Caki2 (cell line): ENCODE measurements around the gene LVRN. TPM values are rescaled to one million over a fixed set of nuclear protein-coding genes. Genes with fewer than 3 reads are reported as not detected.

ENCODE experiments used
- DNase-seq: peaks from one replicate; pipeline ENCODE4 v3.0.0-alpha.2; 2015; ENCODE audit warnings: low read depth
- in situ Hi-C: cut with HindIII; loops from 2 replicates; pipeline ENCODE4 v1.10.0; 2016; ENCODE audit warnings: low sequenced_read_pairs, low pct_unique_long_range_greater_than_20kb, mixed read lengths
- total RNA-seq: library from RNA; depleted of rRNA; stranded (reverse); fragments of >200 nt; shearing (Covaris generic); gene quantifications from 2 replicates; pipeline ENCODE4 v1.2.3, GENCODE V29; 2014; ENCODE audit warnings: low replicate concordance; rRNA removed

Gene LVRN
- total RNA-seq, 1 experiment from 2014 or later: not detected

DNA sequence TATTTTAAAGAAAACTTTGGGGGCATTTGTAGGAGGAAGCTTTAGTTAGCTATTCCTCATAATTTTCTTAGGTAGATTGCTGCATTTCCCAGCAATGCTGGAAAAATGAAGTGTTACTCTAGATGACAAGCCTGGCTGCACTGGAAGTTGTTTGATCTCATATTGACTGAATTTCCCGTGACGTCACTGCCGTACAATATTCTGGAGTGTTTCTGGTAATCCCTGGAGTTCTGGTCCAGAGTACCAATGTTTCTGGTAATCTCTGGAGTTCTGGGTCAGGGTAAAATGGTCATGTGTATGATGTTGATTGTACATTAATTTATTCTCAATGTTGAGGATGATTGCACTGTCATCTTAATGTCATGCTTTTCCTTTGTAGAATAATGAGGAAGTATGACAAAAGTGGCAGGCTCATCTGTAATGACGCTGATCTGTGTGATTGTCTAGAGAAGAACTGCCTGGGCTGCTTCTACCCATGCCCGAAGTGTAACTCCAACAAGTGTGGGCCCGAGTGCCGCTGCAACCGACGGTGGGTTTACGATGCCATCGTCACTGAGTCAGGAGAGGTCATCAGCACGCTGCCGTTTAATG is 96.2 kb downstream of the LVRN start:
- DNase-seq: no peak
- in situ Hi-C loops: no loop called here

DNA sequence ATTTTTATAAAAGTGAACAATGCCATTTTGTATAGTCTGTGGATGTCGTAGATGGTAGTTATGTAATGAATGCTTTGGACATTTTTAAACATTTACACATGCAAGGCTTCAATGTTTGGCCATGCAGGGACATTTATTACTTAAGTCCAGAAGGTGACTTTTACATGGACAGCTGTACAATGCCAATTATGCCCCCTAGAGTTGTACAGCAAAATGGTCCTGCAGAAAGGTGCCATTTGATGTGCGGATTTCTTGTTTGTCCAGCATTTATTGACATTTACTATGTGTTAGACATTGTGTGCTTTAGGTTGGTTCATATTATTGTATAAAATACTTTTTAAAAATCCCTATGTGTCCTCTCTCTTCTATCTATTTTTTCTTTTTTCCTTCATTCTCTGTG is 100.1 kb downstream of the LVRN start:
- in situ Hi-C loops: no loop called here

DNA sequence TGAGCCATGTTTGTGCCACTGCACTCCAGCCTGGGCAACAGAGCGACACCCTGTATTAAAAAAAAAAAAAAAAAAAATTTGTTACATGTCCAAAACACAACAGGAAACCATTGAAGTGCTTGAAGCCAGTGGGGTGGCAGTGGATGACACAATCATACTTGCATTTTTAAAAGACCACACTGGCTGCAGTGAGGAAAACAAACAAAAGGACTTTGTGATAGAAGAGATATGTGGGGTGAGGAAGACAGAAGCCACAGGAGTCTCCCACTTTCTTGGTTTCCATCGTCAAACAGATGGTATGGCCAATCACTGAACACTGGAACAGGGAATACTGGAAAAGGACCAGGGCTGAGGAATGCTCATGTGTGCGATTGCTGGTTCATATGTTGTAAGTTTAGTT is 101.7 kb downstream of the LVRN start:
- in situ Hi-C loops: no loop called here
- no peak for DNase-seq

More for the DNA sequence above, 100.1 kb downstream of the LVRN start:
- no peak for DNase-seq

DNA sequence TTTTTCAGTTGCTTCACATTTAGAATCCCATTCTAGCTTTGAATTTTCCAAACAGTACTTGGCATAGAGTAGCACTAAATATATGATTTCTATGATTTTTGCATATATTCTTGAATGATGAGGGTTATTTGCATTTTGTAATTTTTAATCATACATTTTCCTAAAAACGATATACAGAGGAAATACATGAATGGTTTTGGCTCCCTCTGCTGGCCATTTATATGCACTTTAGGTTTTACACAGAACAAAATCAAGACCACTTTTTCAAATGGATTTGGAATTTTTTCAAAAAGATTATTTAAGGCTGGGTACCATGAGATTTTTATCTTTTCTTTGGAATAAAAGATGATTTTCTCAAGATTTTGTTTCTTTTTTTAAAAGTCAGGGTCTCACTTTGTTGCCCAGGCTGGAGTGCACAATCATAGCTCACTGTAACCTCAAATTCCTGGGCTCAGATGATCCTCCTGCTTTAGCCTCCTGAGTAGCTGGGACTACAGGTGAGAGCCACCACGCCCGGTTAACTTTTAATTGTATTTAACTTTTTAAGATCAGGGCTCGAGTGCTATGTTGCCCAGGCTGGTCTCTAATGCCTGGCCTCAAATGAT is 105.9 kb downstream of the LVRN start:
- no peak for DNase-seq

DNA sequence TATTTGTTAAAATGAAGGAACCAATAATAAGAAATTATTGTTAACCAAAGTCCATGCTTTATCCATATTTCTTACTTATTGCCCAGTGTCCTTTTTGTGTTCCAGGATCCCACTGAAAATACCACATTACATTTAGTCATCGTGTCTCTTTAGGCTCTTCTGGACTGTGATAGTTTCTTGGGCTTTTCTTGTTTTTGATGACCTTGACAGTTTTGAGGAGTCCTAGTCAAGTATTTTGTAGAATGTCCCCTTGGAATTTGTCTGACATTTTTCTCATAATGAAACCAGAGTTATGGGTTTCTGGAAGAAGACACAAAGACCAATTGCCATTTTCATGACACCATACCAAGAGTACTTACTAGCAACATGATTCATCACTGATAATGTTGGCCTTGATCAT is 108.9 kb downstream of the LVRN start:
- no peak for DNase-seq
- in situ Hi-C loops: no loop called here

More for the DNA sequence above, 105.9 kb downstream of the LVRN start:
- in situ Hi-C loops: no loop called here

DNA sequence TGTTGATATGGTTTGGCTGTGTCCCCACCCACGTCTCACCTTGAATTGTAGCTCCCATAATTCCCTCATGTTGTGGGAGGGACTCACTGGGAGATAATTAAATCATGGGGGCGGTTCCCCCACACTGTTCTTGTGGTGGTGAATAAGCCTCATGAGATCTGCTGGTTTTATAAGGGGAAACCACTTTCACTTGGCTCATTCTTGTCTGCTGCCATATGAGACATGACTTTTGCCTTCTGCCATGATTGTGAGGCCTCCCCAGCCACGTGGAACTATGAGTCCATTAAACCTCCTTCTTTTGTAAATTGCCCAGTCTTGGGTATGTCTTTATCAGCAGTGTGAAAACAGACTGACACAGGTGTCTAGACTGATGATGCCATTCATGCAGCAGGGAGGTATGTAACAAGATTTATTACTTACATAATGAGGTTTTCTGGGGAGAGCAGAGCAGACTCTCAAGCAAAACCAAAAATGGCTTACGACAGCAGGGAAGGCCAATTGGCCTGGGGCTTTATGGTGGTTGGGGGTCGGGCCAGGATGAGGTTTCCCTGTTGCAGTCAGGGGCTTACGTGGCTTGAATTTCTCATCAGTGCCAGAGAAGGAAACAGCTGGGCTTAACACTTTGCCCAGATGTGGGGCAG is 113.0 kb downstream of the LVRN start:
- no peak for DNase-seq
- in situ Hi-C loops: no loop called here

DNA sequence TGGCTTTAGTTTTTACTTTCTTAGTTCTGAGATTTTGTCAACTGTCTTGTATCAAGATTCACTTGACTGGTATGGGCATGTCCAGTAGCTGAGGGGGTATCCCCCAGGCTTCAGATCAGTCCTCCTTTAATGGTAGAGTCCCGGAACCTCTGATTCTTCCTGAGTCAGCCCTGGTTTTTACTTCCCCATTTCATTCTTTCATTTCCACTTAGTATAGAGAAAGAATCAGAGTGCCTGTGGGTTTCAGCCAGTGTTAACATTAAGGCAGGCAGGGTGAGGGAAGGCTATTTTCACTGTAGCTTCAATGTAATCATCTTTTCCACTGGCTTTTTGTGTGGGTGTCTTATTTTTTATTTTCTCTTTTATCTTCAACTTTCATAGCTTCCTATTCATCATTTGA is 114.2 kb downstream of the LVRN start:
- DNase-seq: no peak
- in situ Hi-C loops: no loop called here

Other genes starting within 250 kb of the LVRN start
- gene CDO1, start 145.8 kb upstream of the LVRN start, total RNA-seq: not detected in 2 replicates
- 17.4 and 25.5 TPM in 2 replicates for gene ATG12, start 120.9 kb upstream of the LVRN start, total RNA-seq
- 16.3 and 17.2 TPM in 2 replicates for gene AP3S1, start 120.5 kb upstream of the LVRN start, total RNA-seq
- 0.34 TPM in 1 of 2 replicates, not detected in the other for gene ARL14EPL, start 70.0 kb downstream of the LVRN start, total RNA-seq
- 9.2 and 22.7 TPM in 2 replicates for gene COMMD10, start 122.5 kb downstream of the LVRN start, total RNA-seq